ENCODE measurements around the gene IQGAP1. TPM values are rescaled to one million over a fixed set of nuclear protein-coding genes. Genes with fewer than 3 reads are reported as not detected.
A peak's percentile ranks its signal among the peaks of the same experiment; 100 is the strongest.

Gene IQGAP1
- total and polyA plus RNA-seq, 4 donors: 83.0 to 396 (median 189) TPM

GRCh38 chr15:90487186-90487585, 99.1 kb downstream of the IQGAP1 start:
- peaks cover 20 to 62% (median 47%) of the 10 kb centered on the region in 4 donors for H3K36me3 ChIP-seq (ENCODE audit: control insufficient read depth in 4 of 4, insufficient read depth in 4 of 4, low read length in 4 of 4)
- H3K27me3 ChIP-seq (ENCODE audit: control insufficient read depth in 3 of 3, insufficient read depth in 3 of 3, low read length in 2 of 3): no peaks in the 10 kb centered on the region
- H3K9ac ChIP-seq (ENCODE audit: insufficient read depth in 1 of 2, low read length in 2 of 2): no peak overlapping the region
- no peak overlapping the region for H3K4me3 ChIP-seq
- H3K27ac ChIP-seq (ENCODE audit: low read depth in 1 of 2, low read length in 1 of 2): peak overlapping the region in 1 of 2 donors; percentile 53
- DNase-seq: peak; percentile 28 to 61 (median 29)
- WGBS, 2 donors: 80 to 89% methylated on average over 8 of the region's 8 CpGs
- no peaks in the 10 kb centered on the region for H3K9me3 ChIP-seq (ENCODE audit: control insufficient read depth in 4 of 4, insufficient read depth in 3 of 4, low read length in 3 of 4)
- peaks cover 0 to 4% (median 0%) of the 10 kb centered on the region in 5 donors for H3K4me1 ChIP-seq (ENCODE audit: control insufficient read depth in 5 of 5, insufficient read depth in 5 of 5, low read length in 5 of 5)
- no peak for ATAC-seq (ENCODE audit: insufficient read depth, low FRiP score)
- TF ChIP-seq CTCF (IDR thresholded peaks at IDR 0.05; ENCODE audit: control extremely low read depth, extremely low read depth): no peak

GRCh38 chr15:90489514-90489913, 101.5 kb downstream of the IQGAP1 start:
- Histone ChIP-seq H3K9ac (ENCODE audit: insufficient read depth in 1 of 2, low read length in 2 of 2) (no peak overlapping the region), H3K27ac (ENCODE audit: low read depth in 1 of 2, low read length in 1 of 2) (no peak overlapping the region), H3K4me3 (no peak overlapping the region), H3K36me3 (ENCODE audit: control insufficient read depth in 4 of 4, insufficient read depth in 4 of 4, low read length in 4 of 4) (peaks cover 26 to 57% (median 47%) of the 10 kb centered on the region in 4 donors), H3K27me3 (ENCODE audit: control insufficient read depth in 3 of 3, insufficient read depth in 3 of 3, low read length in 2 of 3) (no peaks in the 10 kb centered on the region), H3K9me3 (ENCODE audit: control insufficient read depth in 4 of 4, insufficient read depth in 3 of 4, low read length in 3 of 4) (no peaks in the 10 kb centered on the region), H3K4me1 (ENCODE audit: control insufficient read depth in 5 of 5, insufficient read depth in 5 of 5, low read length in 5 of 5) (peaks cover 0 to 4% (median 0%) of the 10 kb centered on the region in 5 donors)
- ATAC-seq (ENCODE audit: insufficient read depth, low FRiP score): no peak
- no peak for DNase-seq
- 97 to 100% methylated on average over 1 of the region's 1 CpG for WGBS, 2 donors
- no peak for TF ChIP-seq CTCF (IDR thresholded peaks at IDR 0.05; ENCODE audit: control extremely low read depth, extremely low read depth)

GRCh38 chr15:90489944-90490343, 101.9 kb downstream of the IQGAP1 start:
- peaks cover 0 to 4% (median 0%) of the 10 kb centered on the region in 5 donors for H3K4me1 ChIP-seq (ENCODE audit: control insufficient read depth in 5 of 5, insufficient read depth in 5 of 5, low read length in 5 of 5)
- no peak overlapping the region for H3K9ac ChIP-seq (ENCODE audit: insufficient read depth in 1 of 2, low read length in 2 of 2)
- H3K27me3 ChIP-seq (ENCODE audit: control insufficient read depth in 3 of 3, insufficient read depth in 3 of 3, low read length in 2 of 3): no peaks in the 10 kb centered on the region
- no peaks in the 10 kb centered on the region for H3K9me3 ChIP-seq (ENCODE audit: control insufficient read depth in 4 of 4, insufficient read depth in 3 of 4, low read length in 3 of 4)
- 89 to 92% methylated on average over 2 of the region's 2 CpGs for WGBS, 2 donors
- DNase-seq (no peak), ATAC-seq (ENCODE audit: insufficient read depth, low FRiP score) (no peak)
- no peak overlapping the region for H3K27ac ChIP-seq (ENCODE audit: low read depth in 1 of 2, low read length in 1 of 2)
- no peak for TF ChIP-seq CTCF (IDR thresholded peaks at IDR 0.05; ENCODE audit: control extremely low read depth, extremely low read depth)
- peaks cover 26 to 53% (median 44%) of the 10 kb centered on the region in 4 donors for H3K36me3 ChIP-seq (ENCODE audit: control insufficient read depth in 4 of 4, insufficient read depth in 4 of 4, low read length in 4 of 4)
- no peak overlapping the region for H3K4me3 ChIP-seq

- DNase-seq (no peak), ATAC-seq (ENCODE audit: insufficient read depth, low FRiP score) (no peak)
- Histone ChIP-seq H3K4me3 (no peak overlapping the region), H3K9me3 (ENCODE audit: control insufficient read depth in 4 of 4, insufficient read depth in 3 of 4, low read length in 3 of 4) (no peaks in the 10 kb centered on the region), H3K27me3 (ENCODE audit: control insufficient read depth in 3 of 3, insufficient read depth in 3 of 3, low read length in 2 of 3) (no peaks in the 10 kb centered on the region), H3K27ac (ENCODE audit: low read depth in 1 of 2, low read length in 1 of 2) (no peak overlapping the region), H3K36me3 (ENCODE audit: control insufficient read depth in 4 of 4, insufficient read depth in 4 of 4, low read length in 4 of 4) (peaks cover 30 to 55% (median 39%) of the 10 kb centered on the region in 4 donors), H3K9ac (ENCODE audit: insufficient read depth in 1 of 2, low read length in 2 of 2) (no peak overlapping the region), H3K4me1 (ENCODE audit: control insufficient read depth in 5 of 5, insufficient read depth in 5 of 5, low read length in 5 of 5) (peaks cover 0 to 1% (median 0%) of the 10 kb centered on the region in 5 donors)
- TF ChIP-seq CTCF (IDR thresholded peaks at IDR 0.05; ENCODE audit: control extremely low read depth, extremely low read depth): no peak
These were observed 105.6 kb downstream of the IQGAP1 start for GRCh38 chr15:90493647-90494046.

Data from lung (tissue), 12 donors.